Neuronal stem cell (in vitro differentiated cells): ENCODE results near the gene LRRC73.
A peak's percentile ranks its signal among the peaks of the same experiment; 100 is the strongest.
"Not testable (repeated sequence)": the region's sequence is repeated elsewhere in the genome, so short reads cannot be mapped to it uniquely, and the experiment has no call there.

Source experiments
- DNase-seq: peaks from one replicate; pipeline ENCODE4 v3.0.0-alpha.2; 2013; ENCODE audit warnings: low spot score
- H2AFZ ChIP-seq: one replicate; pipeline ENCODE4 v1.6.1; 2013; ENCODE audit warnings: mild to moderate bottlenecking, low read length, inconsistent platforms
- H2AK5ac ChIP-seq: 2 replicates; pipeline ENCODE4 v1.6.1; 2013; ENCODE audit warnings: low read depth, mild to moderate bottlenecking, inconsistent platforms, low read length, moderate library complexity, mixed read lengths
- H2BK120ac ChIP-seq: 2 replicates; pipeline ENCODE4 v1.6.1; 2013; ENCODE audit warnings: low read depth, mild to moderate bottlenecking, inconsistent platforms, low read length, moderate library complexity, mixed read lengths
- H2BK12ac ChIP-seq: one replicate; pipeline ENCODE4 v1.6.1; 2013; ENCODE audit warnings: low read length, inconsistent platforms
- H2BK15ac ChIP-seq: 2 replicates; pipeline ENCODE4 v1.6.1; 2013; ENCODE audit warnings: mild to moderate bottlenecking, low read length, inconsistent platforms, mixed read lengths
- H2BK5ac ChIP-seq: one replicate; pipeline ENCODE4 v1.6.1; 2013; ENCODE audit warnings: inconsistent platforms, mild to moderate bottlenecking, low read length, moderate library complexity
- H3K14ac ChIP-seq: one replicate; pipeline ENCODE4 v1.6.1; 2013; ENCODE audit warnings: low read length, inconsistent platforms
- H3K18ac ChIP-seq: 2 replicates; pipeline ENCODE4 v1.6.1; 2013; ENCODE audit warnings: low read length, inconsistent platforms
- H3K23ac ChIP-seq: 2 replicates; pipeline ENCODE4 v1.6.1; 2013; ENCODE audit warnings: low read depth, mild to moderate bottlenecking, mixed read lengths, low read length, inconsistent platforms; ENCODE audit not compliant: poor library complexity
- H3K27ac ChIP-seq: replicated peaks from 3 replicates; pipeline ENCODE4 v1.5.1; 2013; ENCODE audit warnings: low read length, inconsistent platforms
- H3K27me3 ChIP-seq, 3 experiments: 2 replicates each; pipeline ENCODE4 v1.6.1; 2013; ENCODE audit warnings: low read length in 3 of 3, mild to moderate bottlenecking in 2 of 3, inconsistent platforms in 1 of 3, low read depth in 1 of 3, mixed read lengths in 1 of 3, moderate library complexity in 1 of 3; ENCODE audit not compliant: control insufficient read depth in 3 of 3, insufficient read depth in 3 of 3
- H3K36me3 ChIP-seq, 2 donors: replicated peaks in 1 of 2; 2 replicates each; pipeline ENCODE4 v1.6.1; 2013; ENCODE audit warnings: low read length in 2 of 2; ENCODE audit not compliant: control insufficient read depth in 2 of 2, insufficient read depth in 2 of 2
- H3K4ac ChIP-seq: 2 replicates; pipeline ENCODE4 v1.6.1; 2013; ENCODE audit warnings: inconsistent platforms, mild to moderate bottlenecking, low read length, moderate library complexity
- H3K4me1 ChIP-seq, 2 donors: 1 replicate in 1 of 2; 2 replicates in 1 of 2; pipeline ENCODE4 v1.6.1; 2013; ENCODE audit warnings: low read length in 2 of 2, low read depth in 1 of 2; ENCODE audit not compliant: control insufficient read depth in 2 of 2, insufficient read depth in 1 of 2
- H3K4me2 ChIP-seq: one replicate; pipeline ENCODE4 v1.6.1; 2013; ENCODE audit warnings: mild to moderate bottlenecking, low read length, inconsistent platforms; ENCODE audit not compliant: insufficient read depth, poor library complexity, severe bottlenecking
- H3K4me3 ChIP-seq, 2 donors: 2 replicates each; pipeline ENCODE4 v1.5.1; 2013; ENCODE audit warnings: low read length in 2 of 2, mild to moderate bottlenecking in 2 of 2, inconsistent platforms in 1 of 2, moderate library complexity in 1 of 2
- H3K79me1 ChIP-seq: one replicate; pipeline ENCODE4 v1.6.1; 2013; ENCODE audit warnings: low read depth, mild to moderate bottlenecking, inconsistent platforms, low read length, moderate library complexity
- H3K9ac ChIP-seq: one replicate; pipeline ENCODE4 v1.6.1; 2013; ENCODE audit warnings: mild to moderate bottlenecking, low read depth, low read length, inconsistent platforms; ENCODE audit not compliant: poor library complexity
- H3K9me3 ChIP-seq, 2 donors: replicated peaks in 1 of 2; 2 replicates each; pipeline versions ENCODE3 to v1.6.1; 2013; ENCODE audit warnings: low read length in 2 of 2, mild to moderate bottlenecking in 2 of 2, inconsistent platforms in 1 of 2, low read depth in 1 of 2, mixed read lengths in 1 of 2, moderate library complexity in 1 of 2; ENCODE audit not compliant: control insufficient read depth in 2 of 2, insufficient read depth in 1 of 2
- H4K8ac ChIP-seq: one replicate; pipeline ENCODE4 v1.6.1; 2013; ENCODE audit warnings: low read depth, mild to moderate bottlenecking, inconsistent platforms, low read length, moderate library complexity
- H4K91ac ChIP-seq: one replicate; pipeline ENCODE4 v1.6.1; 2013; ENCODE audit warnings: low read length, low read depth, mild to moderate bottlenecking, inconsistent platforms; ENCODE audit not compliant: poor library complexity
- WGBS, 2 donors: extraction: QIAGEN DNeasy Blood & Tissue Kit; methylation state at CpG; one replicate each; pipeline ENCODE4 v1.1.7; 2013; ENCODE audit warnings: missing lambda C conversion rate in 2 of 2, mixed read lengths in 1 of 2; ENCODE audit not compliant: insufficient read length in 2 of 2, insufficient replicate concordance in 1 of 2; ENCODE audit errors: extremely low coverage in 2 of 2; 5-methylcytosine and 5-hydroxymethylcytosine counted together

The LRRC73 gene

GRCh38 chr6:43538986-43539385 is 28.8 kb upstream of the LRRC73 start:
- WGBS, 2 donors: no CpG with 5 or more reads among the region's 17 CpGs
- H2AFZ ChIP-seq, H3K4ac ChIP-seq, H2AK5ac ChIP-seq, H3K18ac ChIP-seq, H3K4me2 ChIP-seq, H3K79me1 ChIP-seq, H2BK15ac ChIP-seq, H3K4me1 ChIP-seq, H3K9me3 ChIP-seq, H3K27me3 ChIP-seq, H4K91ac ChIP-seq, H3K9ac ChIP-seq, H3K23ac ChIP-seq, H2BK120ac ChIP-seq, H2BK5ac ChIP-seq, H3K14ac ChIP-seq, H4K8ac ChIP-seq, H3K27ac ChIP-seq, H3K4me3 ChIP-seq, H2BK12ac ChIP-seq, DNase-seq: not testable (repeated sequence)
- peaks cover 14 to 88% of the 10 kb centered on the region in 2 donors for H3K36me3 ChIP-seq

GRCh38 chr6:43532201-43532600 is 22.1 kb upstream of the LRRC73 start:
- Histone ChIP-seq H2AFZ (no peak overlapping the region), H4K8ac (no peak overlapping the region), H3K14ac (no peak overlapping the region), H3K23ac (no peak overlapping the region), H3K4me1 (no peaks in the 10 kb centered on the region), H2BK120ac (no peak overlapping the region), H2BK5ac (no peak overlapping the region), H3K4me2 (no peak overlapping the region), H3K4me3 (no peak overlapping the region), H2BK15ac (no peak overlapping the region), H3K79me1 (no peaks in the 10 kb centered on the region), H3K9me3 (no peaks in the 10 kb centered on the region), H3K18ac (no peak overlapping the region), H4K91ac (no peak overlapping the region), H3K27me3 (no peaks in the 10 kb centered on the region), H3K4ac (no peak overlapping the region), H3K36me3 (peaks cover 41 to 91% of the 10 kb centered on the region in 2 donors), H3K9ac (no peak overlapping the region), H2BK12ac (no peak overlapping the region), H3K27ac (no peak overlapping the region), H2AK5ac (no peak overlapping the region)
- no CpG with 5 or more reads among the region's 1 CpG for WGBS, 2 donors
- DNase-seq: no peak

- no peak overlapping the region for H3K4ac ChIP-seq
- H3K4me1 ChIP-seq: no peaks in the 10 kb centered on the region
- no peak overlapping the region for H4K8ac ChIP-seq
- peaks cover 69 to 97% of the 10 kb centered on the region in 2 donors for H3K36me3 ChIP-seq
- no peak overlapping the region for H2AFZ ChIP-seq
- H3K14ac ChIP-seq: no peak overlapping the region
- H3K18ac ChIP-seq: no peak overlapping the region
- no peaks in the 10 kb centered on the region for H3K9me3 ChIP-seq
- no peak overlapping the region for H3K23ac ChIP-seq
- H4K91ac ChIP-seq: no peak overlapping the region
- no peak overlapping the region for H3K9ac ChIP-seq
- H3K4me3 ChIP-seq: peak overlapping the region in 1 of 2 donors; percentile 34
- H3K79me1 ChIP-seq: no peaks in the 10 kb centered on the region
- H2BK120ac ChIP-seq: no peak overlapping the region
- no peaks in the 10 kb centered on the region for H3K27me3 ChIP-seq
- no peak overlapping the region for H3K27ac ChIP-seq
- H2BK12ac ChIP-seq: no peak overlapping the region
- no peak for DNase-seq
- H2BK5ac ChIP-seq: no peak overlapping the region
- H2BK15ac ChIP-seq: no peak overlapping the region
- no peak overlapping the region for H3K4me2 ChIP-seq
- WGBS, 2 donors: no CpG with 5 or more reads among the region's 10 CpGs
- H2AK5ac ChIP-seq: no peak overlapping the region
Observed at GRCh38 chr6:43524483-43524961, 14.4 kb upstream of the LRRC73 start.

- H3K4me3 ChIP-seq: no peak overlapping the region
- no peak overlapping the region for H3K27ac ChIP-seq
- no peak for DNase-seq
- H2AK5ac ChIP-seq: no peak overlapping the region
- H4K8ac ChIP-seq: no peak overlapping the region
- H2BK12ac ChIP-seq: no peak overlapping the region
- no peak overlapping the region for H2AFZ ChIP-seq
- H4K91ac ChIP-seq: no peak overlapping the region
- H3K9ac ChIP-seq: no peak overlapping the region
- no peak overlapping the region for H2BK15ac ChIP-seq
- no peak overlapping the region for H2BK120ac ChIP-seq
- peaks cover 0 to under 1% of the 10 kb centered on the region in 2 donors for H3K4me1 ChIP-seq
- no peak overlapping the region for H2BK5ac ChIP-seq
- H3K9me3 ChIP-seq: no peaks in the 10 kb centered on the region
- H3K14ac ChIP-seq: no peak overlapping the region
- H3K4me2 ChIP-seq: no peak overlapping the region
- peaks cover under 1% of the 10 kb centered on the region for H3K79me1 ChIP-seq
- H3K18ac ChIP-seq: no peak overlapping the region
- peaks cover 65 to 95% of the 10 kb centered on the region in 2 donors for H3K36me3 ChIP-seq
- no peak overlapping the region for H3K23ac ChIP-seq
- WGBS, 2 donors: no CpG with 5 or more reads among the region's 3 CpGs
- no peak overlapping the region for H3K4ac ChIP-seq
- H3K27me3 ChIP-seq: no peaks in the 10 kb centered on the region
Observed at GRCh38 chr6:43523284-43523683, 13.1 kb upstream of the LRRC73 start.
